Ecto neural progenitor cell (in vitro differentiated cells): Measurements from ENCODE around the gene MCM8.

Experiments used
- DNase-seq: peaks from one replicate; pipeline ENCODE4 v3.0.0-alpha.2; 2018; ENCODE audit warnings: low spot score

MCM8 gene

DNA sequence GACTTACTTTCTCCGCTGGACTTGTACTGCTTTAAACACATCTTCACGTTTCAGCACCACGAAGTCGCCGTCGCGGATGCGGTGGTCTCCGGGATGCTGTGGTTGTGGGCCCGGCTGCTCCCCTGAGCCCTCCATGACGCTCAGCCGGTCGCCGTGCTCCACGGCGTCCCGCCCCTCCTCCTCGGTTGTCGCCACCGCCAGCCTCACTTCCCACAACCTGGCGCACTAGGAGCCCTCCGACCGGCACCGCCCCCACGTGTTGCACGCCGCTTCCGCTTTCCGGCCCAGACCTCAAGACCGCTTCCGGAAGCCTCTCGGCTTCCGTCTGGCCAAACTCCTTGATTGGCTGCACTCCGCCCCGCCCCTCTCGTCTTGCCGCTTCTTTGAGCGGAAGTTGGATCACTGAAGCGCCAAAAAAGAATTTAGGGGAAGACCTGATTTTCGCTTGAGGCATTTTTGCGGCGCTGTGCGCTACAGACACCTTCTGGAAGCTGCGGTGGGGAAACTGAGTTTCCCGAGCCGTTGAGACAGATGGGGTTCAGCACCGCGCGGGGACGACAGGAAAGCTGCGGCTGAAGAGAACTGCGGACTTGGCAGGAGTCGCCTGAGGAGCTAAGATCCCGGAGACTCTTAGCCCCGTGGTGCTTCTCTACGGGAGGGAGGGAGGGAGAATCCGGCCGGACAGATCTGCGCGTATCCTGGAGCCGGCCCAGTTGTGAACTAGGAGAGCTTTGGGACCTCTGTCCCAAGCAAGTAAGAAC lies at the start of gene MCM8, which contains the start of gene TRMT6:
Gene MCM8 (plus strand): TSS at position 382 of the 761 bp plus-strand sequence. CDS start 1,364 bp downstream, outside the sequence.
Gene TRMT6 (minus strand): TSS at position 263 of the 761 bp plus-strand sequence. CDS start 128 bp downstream, at position 135.
- DNase-seq: peak; percentile 94

DNA sequence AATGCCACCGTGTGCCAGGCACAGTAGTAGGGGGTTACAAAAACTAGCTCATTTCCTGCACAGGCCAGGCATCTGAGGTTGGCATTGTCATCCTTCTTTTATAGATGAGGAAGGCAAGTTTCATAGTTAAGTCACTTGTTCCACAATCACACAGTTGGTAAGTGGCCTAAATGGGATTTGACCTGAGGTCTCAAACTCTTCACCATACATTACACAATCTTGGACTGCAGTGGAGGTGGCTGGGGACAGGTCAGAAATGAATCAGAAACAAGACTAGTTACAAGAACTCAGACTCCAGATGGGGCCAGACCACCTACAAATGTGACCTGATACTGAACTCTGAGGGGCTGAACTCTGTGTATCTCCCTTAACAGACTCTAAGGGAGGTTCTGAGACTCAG lies 49.5 kb upstream of the MCM8 start:
- no peak for DNase-seq

DNA sequence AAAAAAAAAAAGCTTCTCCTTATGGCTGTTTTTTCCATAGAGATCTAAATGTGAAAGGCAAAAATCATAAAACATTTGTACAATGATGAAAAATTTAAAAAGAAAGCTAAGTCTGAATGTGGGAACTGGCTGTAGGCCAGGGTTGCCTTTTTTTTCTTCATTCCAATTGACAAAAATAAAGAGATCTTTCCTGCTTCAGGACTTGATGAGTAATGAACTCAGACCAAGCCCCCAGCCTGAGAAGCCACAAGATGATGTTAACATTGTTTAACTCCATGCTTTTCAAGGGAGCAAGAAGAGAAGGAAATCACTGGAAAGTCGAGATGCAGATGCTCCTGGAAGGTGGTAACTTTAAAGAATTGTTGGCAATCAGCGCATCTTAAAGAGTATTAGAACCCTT lies 41.5 kb upstream of the MCM8 start:
- DNase-seq: no peak

DNA sequence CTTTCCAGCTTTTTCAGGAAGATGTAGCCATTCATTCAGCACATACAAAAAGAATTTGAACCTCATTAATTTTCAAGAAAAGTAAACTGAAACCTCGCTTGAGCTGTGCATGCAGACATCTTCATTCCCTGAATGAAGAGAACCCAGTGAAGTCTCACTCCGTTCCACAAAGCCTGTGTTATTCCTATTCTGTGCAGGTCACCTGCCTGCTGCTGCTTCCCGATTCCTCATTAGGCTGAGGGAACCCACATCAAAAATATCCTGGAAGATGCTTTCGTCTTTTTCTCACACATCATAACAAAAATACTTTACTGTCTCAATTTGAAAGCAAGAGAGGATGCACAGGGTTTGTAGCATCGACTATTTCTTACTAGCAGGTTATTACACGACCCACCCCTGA lies 40.3 kb upstream of the MCM8 start:
- DNase-seq: no peak

DNA sequence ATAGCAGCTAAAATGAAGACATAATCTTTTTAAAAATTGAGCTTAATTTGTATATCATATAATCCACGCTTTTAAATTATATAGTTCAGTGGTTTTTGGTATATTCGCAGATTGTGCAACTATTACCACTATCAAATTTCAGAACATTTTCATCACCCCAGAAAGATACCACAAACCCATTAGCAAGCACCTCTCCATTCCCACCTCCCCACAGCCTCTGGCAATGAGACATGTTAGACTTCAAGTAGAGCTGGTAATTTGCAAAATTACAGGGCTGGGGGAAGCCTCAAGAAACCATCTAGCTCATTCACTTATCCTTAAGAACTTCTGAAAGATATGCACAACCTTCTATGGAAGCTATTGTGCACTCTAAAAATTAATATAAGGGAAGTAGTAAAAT lies 37.3 kb upstream of the MCM8 start:
- DNase-seq: no peak

DNA sequence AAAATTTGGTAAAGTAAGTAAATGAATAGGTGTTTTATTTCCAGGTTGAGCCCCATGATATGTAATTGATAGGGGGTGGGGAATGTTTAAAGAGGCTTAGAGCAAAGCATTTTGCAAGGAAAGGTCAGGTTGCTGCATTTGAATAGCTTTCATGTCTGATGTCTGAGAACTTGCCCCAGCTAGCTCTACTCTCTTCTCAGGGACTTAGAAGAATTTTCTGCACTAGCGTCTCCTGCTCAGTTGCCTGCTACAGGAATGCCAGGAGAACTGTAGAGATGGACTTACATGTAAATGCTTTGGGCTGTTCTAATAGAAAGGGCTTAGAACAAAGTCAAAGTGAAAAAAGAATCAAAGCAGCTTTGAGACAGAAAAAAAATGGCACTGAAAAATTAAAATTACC lies 35.6 kb upstream of the MCM8 start:
- DNase-seq: no peak

DNA sequence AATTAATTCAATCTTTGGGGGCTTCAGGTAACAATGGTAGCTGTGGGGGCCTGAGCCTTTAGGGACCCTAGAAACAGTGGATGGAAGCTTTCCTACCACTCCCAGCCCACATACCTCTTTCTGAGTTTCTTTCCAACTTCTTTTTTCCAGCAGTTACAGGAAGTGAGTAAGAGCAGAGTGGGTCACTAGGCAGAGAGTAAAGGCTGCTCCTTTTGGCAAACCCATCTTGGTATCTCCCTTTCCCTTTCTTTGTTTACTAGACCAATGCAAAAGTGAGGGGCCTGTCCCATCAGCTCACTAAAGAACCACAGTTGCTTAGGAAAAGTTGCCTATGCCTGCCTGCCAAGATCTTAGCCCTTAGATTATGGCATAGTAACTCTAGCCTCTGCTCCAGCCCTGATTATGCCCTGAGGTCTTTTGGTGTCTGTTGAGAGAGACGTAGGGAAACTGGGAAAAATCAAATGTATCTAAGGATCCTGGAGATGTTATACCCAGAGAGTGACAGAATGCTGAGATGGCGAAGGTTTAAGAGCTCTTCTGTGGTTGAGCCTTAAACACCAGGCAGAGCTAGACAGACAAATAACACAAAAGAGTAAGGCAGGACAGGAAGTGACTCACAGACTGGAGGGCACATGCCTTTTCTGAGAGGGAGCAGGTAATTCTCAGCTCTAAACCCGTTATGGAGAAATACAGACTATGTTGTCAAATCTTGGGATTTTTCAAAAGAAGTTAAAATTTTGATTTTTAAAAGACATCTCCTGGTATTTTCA lies 31.4 kb upstream of the MCM8 start:
- no peak for DNase-seq

DNA sequence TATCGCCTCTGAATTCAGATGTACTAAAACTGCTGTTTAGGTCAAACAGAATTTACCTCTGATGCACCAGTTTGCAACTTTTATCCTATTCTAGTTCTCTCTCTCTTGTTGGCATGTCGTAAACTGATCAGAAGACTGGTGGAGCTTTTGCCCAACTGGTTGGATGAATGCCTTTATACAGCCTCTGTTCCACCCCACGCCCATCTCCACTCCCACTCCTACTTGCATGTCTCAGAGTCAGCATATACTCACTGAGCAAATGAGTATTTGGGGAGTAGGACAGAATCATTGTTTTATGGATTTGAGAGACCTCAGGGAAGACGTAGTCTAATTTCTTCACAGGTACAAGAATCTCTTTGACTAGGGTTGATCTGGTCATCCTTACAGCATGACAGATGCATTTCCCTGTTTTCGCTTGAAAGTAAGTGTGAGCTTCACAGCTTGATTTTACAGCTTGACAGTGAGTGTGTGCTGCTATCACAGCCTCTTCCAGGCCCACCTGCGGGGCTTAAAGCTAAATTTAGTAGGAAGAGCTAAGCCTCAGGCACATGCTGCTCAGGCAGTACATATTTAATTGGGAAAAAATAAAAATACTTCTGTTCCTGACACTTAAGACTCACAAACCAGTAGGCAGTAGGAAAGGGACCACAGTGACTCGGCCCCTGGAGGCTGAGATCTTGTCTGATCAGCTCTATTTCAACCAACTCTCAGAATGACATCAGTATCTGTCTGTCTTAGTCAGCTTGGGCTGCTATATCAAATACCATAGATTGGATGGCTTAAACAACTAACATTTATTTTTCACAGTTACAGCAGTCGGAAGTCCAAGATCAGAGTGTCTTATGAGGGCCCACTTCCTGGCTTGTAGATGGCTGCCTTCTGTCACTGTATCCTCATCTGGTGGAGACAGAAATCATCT lies 30.6 kb upstream of the MCM8 start:
- DNase-seq: no peak

DNA sequence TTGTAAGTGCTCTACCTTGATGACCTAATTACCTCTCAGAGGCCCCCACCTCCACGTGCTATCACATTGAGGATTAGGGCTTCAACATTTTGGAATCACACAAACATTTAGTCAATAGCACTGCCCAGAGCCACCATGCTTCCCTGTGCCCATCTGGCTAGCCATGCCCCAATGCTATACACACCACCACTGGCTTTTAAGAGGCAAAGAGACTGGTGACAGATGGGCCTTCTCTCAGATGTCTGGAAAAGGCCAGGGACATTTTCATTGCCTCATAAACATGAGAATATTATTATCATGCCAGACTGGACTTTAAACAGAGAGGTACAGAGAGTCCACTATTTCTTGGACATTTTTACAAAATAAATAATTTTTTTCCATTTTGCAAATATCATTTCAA lies 29.9 kb upstream of the MCM8 start:
- no peak for DNase-seq

DNA sequence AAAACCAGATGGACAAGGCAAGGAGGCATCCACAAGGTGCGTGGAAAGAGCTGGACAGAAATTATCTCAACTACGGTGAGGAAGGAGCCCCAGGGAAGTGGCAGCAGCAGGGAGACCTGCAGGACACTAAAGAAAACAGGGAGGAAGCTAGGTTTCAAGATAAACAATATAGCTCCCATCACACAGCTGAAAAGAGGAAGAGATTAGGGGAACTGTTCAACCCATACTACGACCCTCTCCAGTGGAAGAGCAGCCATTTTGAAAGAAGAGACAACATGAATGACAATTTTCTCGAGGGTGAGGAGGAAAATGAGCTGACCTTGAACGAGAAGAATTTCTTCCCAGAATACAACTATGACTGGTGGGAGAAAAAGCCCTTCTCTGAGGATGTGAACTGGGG lies 27.0 kb upstream of the MCM8 start:
- no peak for DNase-seq

DNA sequence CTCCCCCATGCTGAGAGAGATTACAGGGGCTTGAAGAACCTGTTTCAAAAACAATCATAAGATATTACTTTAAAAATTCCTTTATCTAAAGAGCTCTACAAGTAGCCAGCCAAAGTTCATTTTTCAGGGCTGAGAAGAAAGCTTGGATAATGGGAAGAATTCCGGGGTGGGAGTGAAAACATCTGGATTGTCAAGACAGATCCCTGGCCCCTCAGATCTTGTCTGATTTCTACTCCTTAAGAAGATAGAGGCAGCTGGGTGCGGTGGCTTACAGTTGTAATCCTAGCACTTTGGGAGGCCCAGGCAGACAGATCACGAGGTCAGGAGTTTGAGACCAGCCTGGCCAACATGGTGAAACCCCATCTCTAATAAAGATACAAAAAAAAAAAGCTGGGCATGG lies 24.9 kb upstream of the MCM8 start:
- no peak for DNase-seq

DNA sequence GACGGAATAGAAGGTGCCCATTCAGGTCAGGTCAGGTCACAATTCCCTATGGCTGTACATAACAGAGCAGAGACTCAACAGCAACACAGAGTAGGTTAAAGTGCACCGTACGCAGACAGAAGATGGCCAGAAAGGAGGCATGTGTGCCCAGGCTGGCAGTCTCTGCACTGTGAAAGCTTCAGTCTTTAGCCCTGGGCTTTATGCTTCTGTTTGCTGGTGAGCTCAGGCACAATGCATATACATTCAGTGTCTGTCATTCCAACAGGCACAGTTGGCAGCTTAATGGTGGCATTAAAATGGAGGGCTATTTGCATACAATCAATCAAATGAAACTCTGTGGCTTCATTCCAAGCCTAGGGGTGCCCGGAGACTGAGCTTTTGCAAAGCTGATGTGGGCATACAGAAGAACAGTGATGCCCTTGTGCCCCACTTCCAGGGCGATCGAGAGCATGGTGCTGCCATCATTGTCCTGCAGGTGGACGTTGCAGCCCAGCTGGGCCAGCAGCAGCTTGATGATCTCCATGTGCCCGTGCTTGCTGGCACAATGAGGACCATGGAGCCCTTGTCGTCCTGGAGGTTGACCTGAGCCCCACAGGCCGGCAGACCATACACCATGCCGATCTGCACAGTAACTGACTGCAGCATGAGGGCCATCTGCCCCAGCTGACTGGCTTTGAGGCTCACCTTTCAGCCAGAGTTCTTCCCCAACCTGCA lies 22.5 kb upstream of the MCM8 start:
- DNase-seq: no peak

DNA sequence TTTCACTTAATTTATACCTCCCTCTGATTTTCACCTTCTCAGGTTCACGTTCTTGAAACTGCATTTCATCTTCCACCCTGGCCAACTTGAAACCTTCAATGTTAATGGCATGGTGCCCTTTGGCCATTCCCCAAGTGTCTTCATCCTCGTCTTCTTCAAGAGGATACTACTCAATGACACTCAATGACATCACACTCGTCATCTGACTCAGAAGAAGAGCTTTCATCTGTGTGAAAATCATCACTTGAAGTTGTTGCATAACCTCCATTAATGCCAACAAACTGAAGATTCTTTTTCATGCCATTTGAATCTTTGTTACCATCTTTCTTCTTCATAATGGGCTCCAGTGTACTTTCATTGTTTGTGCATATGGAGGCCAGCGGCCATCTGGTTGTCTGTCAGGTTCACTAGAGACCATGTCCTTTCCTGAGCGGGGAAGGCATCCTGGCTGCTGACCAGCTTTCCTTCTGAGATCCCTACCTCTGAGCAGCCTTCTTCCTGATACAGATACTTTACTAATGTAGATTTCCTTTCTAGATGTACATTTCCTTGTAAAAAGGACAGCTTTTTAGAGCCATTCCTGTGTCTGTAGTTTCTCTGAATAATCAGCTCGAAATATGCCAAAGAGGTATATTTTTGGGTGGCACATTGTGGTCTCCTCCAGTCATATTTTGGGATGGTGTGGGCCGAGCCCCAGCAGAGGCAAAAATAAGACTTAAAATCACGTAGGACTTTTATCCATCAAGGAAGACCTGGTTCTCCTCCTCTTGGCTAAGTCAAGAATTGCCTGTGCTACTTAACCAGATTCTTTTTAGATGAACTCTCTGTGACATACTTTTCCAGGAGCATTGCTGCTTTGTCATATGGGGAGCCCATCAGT lies 21.4 kb upstream of the MCM8 start:
- DNase-seq: no peak

DNA sequence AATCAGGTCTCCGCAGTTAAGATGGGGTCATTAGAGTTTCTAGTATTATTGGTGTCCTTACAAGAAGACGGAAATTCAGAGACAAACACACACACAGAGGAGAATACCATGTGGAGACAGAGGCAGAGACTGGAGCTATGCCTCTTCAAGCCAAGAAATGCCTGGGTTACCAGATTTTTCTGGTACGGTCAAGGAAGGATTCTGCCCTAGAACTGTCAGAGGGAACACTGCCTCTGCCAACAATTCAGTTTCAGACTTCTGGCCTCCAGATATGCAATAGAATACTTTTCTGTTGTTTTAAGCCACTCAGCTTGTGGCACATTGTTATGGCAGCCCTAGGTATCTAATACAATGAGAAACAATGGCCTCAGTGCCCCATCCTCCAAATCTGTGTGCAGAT lies 19.0 kb upstream of the MCM8 start:
- no peak for DNase-seq

DNA sequence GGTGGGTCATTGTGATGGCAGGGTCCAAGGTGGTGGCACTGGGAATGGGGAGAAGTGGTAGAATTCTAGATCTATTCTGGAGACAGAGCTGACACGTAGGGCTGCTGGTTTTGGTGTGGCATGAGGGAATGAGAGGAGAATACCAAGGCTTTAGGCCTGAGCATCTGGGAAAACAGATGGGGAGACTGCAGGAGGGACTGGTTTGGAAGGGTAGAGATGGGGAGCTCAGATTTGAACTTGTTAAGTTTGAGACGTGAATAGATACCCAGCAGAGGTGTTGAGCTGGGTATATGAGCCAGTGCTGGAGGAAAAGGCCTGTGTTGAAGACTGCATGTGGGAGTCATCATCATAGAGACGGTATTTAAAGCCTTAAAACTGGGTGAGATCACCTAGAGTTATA lies 17.7 kb upstream of the MCM8 start:
- DNase-seq: no peak

DNA sequence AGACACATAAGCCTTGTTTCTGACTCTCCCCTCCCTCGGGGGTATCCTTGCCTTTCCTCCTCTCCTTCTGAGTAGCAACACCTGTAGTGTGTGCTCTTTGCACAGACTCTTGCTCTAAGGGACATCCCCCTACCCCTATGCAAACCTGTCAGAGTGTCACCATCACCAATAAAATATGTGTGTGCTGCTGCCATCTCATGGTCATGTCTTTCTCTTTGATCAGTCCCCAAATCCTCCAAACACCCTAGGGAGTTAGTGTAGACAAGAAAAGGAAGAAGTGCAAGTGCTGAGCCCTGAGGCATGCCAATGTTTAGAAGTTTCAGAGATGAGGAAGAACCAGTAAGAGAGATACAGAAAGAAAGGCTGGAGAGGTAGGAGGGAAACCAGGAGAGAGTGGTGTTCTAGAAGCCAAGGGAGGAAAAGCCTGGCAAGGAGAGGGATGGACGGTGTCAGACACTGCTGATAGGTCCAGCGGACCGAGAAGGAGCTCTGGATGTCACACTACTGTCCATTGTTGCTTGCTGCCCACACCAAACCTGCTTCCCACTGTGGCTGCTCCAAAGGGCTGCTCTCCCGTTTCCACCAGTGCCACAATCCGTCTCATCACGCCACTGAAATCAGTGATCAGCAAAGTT lies 16.5 kb upstream of the MCM8 start:
- no peak for DNase-seq

DNA sequence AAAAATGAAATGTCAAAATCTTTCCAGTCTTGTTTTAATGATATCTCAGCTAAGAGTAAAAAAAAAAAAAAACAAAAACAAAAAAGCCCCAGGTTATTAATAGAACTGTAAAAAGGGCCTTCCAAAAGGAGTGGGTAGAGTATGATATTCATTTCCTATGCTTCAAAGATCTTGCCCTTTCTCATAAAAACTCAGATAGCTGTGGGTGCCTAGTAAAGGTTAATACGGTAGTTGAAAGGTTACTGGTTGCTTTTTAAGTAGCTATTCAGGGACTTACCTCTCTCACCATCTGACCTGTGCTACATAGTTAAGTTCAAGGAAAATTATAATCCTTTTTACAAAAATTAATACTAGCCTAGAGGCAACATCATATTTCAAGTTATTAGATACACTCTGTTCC lies 15.1 kb upstream of the MCM8 start:
- DNase-seq: no peak

DNA sequence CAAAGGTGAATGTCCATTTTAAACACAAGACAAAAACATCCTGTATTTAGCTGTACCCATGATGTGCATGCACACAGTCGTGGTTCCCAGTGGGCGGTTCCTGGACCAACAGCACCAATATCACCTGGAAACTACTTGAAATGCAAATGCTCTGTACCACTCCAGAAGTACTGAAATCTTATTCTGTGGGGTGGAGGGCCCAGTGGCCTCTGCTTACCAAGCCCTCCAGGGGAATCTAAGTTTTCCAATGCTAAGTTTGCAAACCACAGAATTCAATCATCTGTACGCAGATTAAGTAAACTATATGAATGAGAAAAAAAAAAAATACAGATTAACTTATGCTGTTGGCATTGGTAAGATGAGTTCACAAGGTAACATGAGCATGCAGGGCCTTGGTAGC lies 14.2 kb upstream of the MCM8 start:
- DNase-seq: no peak

DNA sequence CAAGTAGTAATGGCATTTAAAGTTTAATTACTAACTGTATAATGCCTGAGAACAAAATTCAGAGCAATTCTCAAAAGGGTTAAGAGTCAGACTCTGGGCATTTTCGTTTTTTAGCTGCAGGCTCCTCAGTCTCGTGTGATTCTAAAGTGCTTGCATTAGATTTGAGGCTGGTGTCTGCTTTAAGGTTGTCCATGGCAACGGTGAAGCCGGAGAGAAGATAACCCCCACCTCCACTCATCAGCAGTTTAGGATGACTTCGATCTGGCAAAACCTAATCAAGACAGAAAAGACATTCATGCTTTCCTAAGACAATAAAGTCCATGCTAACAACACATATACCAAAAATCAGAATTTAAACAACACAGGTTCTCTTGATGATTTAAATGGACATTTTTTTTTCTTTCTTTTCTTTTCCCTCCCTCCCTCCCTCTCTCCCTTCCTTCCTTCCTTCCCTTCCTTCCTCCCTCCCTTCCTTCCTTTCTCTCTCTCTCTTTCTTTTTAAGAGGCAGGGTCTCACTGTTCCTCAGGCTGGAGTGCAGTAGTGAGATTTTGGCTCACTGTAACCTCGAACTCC lies 11.9 kb upstream of the MCM8 start:
- DNase-seq: no peak

DNA sequence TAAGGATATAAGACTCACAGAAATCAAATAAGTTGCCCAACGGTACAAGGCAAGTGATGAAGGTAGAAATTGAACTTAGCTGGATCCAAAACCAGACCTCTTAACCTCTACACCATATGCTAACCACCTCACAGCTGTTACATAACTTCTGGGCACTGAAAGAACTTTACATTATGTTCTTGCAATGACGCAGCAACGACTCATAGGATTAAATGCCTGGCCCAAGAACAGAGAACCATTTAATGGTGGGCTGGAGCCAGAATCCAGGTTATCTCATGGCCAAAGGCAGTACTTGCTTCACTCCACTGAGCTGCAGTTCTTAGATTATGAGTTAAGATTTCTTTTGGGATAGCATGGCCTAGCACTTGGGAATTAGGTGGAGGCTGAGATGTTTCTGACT lies 4.5 kb upstream of the MCM8 start:
- no peak for DNase-seq
